NOMO-1 treated with dmso at 0.1 percent for 144 hours (cell line): ENCODE results near the gene FAM72B.
"Not testable (repeated sequence)": the region's sequence is repeated elsewhere in the genome, so short reads cannot be mapped to it uniquely, and the experiment has no call there.

Experiments used
- DNase-seq: peaks from one replicate; lab custom pipeline; 2025; ENCODE audit not compliant: unreplicated experiment; lab: John Stamatoyannopoulos, UW

The FAM72B gene

DNA sequence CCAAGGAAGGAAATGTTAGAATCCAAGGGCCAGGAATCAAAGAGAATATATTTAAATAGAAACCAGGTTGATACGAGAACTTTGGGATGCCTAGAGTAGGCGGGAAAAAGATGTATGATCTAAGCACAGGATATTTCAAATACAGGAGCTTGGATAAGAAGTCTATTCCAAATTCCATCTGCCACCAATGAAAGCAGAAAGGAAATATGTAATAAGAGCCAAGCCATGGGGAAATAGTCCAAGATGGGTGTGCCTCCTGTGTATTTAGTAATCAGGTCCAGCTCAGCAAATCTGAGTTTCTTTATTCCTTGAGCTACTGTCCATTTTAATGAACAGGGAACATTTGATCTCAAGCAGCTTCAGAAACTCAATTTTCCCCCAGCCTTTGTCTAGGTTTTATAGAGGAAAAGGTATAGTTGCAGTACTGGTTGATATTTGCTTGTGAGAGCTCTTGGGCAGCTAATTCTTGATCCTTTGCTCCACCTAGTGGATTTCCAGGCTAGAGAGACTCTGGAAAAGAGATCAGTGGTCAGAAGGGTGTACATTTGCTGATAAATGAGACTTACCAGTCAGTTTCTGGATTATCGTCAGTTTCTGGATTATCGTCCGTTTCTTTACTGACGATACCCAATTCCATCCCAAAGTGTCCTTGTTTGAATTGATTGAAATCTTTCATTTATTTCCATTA, 28.3 kb downstream of the FAM72B start:
- not testable (repeated sequence) for DNase-seq

DNA sequence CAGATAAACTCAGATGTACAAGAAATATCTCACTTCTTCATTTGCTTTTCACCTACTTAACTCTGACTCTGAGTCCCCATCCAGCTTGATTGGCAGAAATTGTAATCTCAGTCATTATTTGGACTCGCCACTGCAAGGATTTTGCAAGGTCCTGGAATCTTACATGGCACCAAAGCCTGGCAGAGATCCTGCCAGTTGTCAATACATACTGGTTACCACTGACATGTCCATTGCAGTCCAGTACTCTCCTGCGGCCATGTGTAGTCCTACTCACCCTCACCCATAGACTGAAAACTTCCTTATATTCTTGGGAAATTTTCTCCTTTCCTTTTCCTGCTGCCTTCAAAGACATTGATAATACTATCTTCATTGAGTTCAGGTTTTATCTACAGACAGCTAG, 29.3 kb downstream of the FAM72B start:
- DNase-seq, result not testable (repeated sequence)

DNA sequence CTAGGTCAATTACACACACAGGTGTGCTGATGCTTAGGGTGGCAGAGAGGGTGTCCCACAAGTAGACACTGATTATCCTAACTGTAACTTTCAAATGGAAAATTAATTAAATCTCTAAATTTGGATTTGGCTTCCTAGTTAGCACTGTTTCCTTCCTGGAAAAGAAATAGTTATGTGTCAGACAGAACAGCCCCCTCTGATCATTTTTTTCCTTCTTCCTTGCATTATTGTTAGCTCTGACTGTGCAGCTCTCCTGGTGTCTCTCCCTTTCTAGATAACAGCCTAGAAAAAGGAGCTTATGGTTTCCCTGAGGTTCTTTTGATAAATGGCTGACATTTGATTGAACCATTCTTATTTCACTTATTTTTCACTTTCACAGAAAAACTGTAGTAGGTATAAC, 31.4 kb downstream of the FAM72B start:
- DNase-seq, result not testable (repeated sequence)

DNA sequence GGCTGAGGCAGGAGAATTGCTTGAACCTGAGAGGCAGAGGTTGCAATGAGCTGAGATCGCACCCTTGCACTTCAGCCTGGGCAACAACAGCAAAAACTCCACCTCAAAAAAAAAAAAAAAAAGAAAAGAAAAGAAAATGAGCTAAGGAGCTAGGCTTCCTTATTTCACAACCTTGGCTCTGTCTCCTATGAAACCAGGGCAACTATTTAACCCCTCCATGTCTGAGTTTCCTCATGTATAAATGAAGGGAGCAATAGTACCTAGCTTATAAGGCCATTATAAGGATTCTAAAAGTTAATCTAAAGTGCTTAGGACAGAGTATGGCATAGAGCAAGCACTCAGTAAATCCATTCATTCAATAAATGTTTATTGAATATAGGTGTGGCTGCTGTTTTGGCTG, 32.8 kb downstream of the FAM72B start:
- not testable (repeated sequence) for DNase-seq

DNA sequence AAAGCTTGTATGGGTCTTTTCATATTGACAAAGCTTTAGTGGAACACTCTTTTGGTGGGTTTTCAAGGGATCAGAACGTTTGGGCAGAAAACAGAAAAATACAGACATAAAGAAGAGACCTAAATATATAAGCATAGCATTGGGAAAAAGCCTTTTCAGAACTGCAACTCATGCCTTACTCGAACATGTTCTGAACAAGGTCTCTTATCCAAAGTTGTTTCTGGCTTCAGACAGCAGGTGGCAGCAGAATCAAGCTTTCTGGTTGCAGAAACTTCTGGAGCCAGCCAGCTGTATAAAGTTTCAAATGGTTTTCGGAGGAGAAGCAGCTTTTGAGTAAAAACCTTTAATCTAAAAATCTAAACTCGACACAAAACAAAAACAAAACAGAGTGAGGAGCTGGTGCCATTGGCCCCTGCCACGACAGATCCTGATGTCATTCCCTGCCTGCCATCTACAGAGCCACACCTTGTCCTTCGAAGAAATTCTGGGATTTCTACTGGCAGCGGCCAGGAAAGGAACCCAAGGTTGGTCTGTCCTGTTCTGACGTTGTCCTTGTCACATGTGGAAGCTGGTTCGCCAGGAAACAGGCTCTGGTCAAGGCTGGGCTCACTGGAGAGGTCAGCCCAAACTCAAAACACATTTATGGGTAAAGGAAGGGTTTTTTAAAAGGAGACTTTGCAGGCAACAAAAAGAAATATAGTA, 35.5 kb downstream of the FAM72B start:
- not testable (repeated sequence) for DNase-seq

GRCh38 chr1:121140393-121140792, 43.7 kb downstream of the FAM72B start:
- DNase-seq, result not testable (repeated sequence)

DNA sequence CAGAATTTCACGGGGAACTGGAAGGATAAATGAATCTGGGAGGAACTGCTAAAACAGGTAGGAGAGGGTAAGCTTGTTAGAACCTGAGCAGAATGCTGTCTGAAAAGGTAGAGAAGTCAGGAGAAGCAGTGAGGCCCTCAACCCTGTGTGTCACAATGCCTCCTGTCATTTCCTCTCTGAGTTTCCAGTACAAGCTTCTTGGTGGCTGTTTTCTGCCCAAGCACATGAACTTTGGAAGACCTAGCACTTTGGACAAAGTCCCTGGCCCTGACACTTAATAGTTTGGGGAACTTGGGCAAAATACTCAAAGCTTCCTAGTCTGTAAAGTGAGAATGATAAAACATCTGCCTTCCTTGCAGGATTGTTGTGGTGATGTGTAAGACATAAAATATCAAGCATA, 52.6 kb downstream of the FAM72B start:
- DNase-seq, result not testable (repeated sequence)

- not testable (repeated sequence) for DNase-seq
Measured at GRCh38 chr1:121118480-121118824, 65.7 kb downstream of the FAM72B start.
